Measurements from ENCODE around the gene CASZ1. TPM values are rescaled to one million over a fixed set of nuclear protein-coding genes. Genes with fewer than 3 reads are reported as not detected.

CASZ1 gene
- total and polyA plus RNA-seq, 2 experiments from 2014 or later = 6.2 to 6.7 TPM

DNA sequence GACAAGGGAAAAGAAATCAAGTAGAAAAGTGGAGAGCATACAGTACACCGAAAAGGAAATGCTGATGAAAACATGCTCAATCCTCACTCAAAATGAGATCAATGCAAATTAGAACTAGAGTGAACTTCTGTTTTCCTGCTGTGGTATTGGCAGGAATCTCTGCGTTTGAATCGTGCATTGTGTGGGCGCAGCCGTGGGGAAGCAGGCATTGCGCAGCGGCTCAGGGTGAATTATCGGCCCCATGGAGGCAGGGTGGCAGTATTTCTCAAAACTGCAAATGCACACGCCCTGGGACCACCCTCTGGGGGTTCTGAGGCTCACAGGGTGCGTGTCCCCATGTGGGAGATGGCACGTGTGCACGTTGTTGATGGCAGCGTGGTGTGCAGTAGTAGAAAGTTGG, 181.1 kb downstream of the CASZ1 start (continued):
- TF ChIP-seq, protein P1, sequence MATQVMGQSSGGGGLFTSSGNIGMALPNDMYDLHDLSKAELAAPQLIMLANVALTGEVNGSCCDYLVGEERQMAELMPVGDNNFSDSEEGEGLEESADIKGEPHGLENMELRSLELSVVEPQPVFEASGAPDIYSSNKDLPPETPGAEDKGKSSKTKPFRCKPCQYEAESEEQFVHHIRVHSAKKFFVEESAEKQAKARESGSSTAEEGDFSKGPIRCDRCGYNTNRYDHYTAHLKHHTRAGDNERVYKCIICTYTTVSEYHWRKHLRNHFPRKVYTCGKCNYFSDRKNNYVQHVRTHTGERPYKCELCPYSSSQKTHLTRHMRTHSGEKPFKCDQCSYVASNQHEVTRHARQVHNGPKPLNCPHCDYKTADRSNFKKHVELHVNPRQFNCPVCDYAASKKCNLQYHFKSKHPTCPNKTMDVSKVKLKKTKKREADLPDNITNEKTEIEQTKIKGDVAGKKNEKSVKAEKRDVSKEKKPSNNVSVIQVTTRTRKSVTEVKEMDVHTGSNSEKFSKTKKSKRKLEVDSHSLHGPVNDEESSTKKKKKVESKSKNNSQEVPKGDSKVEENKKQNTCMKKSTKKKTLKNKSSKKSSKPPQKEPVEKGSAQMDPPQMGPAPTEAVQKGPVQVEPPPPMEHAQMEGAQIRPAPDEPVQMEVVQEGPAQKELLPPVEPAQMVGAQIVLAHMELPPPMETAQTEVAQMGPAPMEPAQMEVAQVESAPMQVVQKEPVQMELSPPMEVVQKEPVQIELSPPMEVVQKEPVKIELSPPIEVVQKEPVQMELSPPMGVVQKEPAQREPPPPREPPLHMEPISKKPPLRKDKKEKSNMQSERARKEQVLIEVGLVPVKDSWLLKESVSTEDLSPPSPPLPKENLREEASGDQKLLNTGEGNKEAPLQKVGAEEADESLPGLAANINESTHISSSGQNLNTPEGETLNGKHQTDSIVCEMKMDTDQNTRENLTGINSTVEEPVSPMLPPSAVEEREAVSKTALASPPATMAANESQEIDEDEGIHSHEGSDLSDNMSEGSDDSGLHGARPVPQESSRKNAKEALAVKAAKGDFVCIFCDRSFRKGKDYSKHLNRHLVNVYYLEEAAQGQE (IDR thresholded peaks at IDR 0.05; ENCODE audit: unreplicated experiment) = no peak
- no peak for TF ChIP-seq ZNF331 (CRISPR knock-in tag; IDR thresholded peaks at IDR 0.05; ENCODE audit: low read depth)
- TF ChIP-seq, protein P2, sequence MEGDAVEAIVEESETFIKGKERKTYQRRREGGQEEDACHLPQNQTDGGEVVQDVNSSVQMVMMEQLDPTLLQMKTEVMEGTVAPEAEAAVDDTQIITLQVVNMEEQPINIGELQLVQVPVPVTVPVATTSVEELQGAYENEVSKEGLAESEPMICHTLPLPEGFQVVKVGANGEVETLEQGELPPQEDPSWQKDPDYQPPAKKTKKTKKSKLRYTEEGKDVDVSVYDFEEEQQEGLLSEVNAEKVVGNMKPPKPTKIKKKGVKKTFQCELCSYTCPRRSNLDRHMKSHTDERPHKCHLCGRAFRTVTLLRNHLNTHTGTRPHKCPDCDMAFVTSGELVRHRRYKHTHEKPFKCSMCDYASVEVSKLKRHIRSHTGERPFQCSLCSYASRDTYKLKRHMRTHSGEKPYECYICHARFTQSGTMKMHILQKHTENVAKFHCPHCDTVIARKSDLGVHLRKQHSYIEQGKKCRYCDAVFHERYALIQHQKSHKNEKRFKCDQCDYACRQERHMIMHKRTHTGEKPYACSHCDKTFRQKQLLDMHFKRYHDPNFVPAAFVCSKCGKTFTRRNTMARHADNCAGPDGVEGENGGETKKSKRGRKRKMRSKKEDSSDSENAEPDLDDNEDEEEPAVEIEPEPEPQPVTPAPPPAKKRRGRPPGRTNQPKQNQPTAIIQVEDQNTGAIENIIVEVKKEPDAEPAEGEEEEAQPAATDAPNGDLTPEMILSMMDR (conservative IDR thresholded peaks at IDR 0.05; ENCODE audit: low read depth in 2 of 2) = no peak
- no peak for TF ChIP-seq CREB1 (CRISPR knock-in tag; IDR thresholded peaks at IDR 0.05; ENCODE audit: low read depth)

DNA sequence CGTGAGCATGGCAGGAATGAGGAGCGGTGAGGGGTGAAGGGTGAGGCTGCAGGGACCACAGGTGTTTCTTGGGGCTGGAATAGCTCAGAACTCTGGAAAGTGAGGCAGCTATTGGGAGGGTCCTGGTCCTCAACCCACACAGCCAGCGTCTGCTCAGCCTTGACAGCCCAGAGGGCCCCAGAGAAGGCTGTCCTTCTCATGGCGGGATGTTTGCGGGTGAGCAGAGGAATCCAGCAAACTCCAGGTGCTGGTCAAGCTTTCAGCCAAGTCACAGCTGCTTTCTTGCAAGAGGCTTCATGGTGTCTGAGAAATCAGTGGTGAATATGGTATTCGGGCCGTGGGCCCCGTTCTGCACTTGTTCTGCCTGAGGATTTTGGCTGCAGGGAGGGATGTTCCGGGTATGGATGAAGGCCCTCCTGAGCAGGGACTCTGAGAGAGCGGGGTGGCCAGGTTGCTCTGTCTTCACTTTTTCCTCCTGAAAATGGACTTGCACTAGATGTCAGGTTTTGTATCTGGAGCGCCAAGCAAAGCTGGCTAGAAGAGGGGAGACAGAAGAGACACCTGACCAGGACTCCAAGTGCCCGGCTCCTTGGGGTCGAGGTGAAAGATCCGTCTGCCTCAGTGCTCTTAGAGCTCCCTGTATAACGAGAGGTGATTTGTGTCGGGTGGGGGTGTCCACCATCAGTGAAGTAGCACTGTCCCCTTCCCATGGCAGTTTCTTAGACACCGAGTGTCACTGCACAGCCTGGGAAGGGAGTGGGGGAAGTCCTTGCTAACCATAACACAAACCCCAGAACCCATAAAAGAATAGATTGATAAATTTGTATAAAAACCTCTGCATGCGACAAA, 181.8 kb downstream of the CASZ1 start:
- H3K4me1 ChIP-seq (ENCODE audit: insufficient read depth) = no peaks in the 10 kb centered on the region; the same call in 1 of the 2 replicates
- peaks cover 26% of the 10 kb centered on the region for H3K4me1 Mint-ChIP-seq
- TF ChIP-seq JUNB (IDR thresholded peaks at IDR 0.05; ENCODE audit: unreplicated experiment) = no peak
- TF ChIP-seq, protein P1 (IDR thresholded peaks at IDR 0.05; ENCODE audit: unreplicated experiment) = no peak
- TF ChIP-seq EZH2 (IDR thresholded peaks at IDR 0.05; ENCODE audit: low read depth, unreplicated experiment) = no peak
- no peak for TF ChIP-seq EZH2phosphoT487 (IDR thresholded peaks at IDR 0.05; ENCODE audit: unreplicated experiment)
- TF ChIP-seq ZNF114 (CRISPR knock-in tag; IDR thresholded peaks at IDR 0.05) = no peak
- TF ChIP-seq, protein P2 (conservative IDR thresholded peaks at IDR 0.05; ENCODE audit: low read depth in 2 of 2) = no peak
- TF ChIP-seq, protein P3, sequence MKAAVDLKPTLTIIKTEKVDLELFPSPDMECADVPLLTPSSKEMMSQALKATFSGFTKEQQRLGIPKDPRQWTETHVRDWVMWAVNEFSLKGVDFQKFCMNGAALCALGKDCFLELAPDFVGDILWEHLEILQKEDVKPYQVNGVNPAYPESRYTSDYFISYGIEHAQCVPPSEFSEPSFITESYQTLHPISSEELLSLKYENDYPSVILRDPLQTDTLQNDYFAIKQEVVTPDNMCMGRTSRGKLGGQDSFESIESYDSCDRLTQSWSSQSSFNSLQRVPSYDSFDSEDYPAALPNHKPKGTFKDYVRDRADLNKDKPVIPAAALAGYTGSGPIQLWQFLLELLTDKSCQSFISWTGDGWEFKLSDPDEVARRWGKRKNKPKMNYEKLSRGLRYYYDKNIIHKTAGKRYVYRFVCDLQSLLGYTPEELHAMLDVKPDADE (IDR thresholded peaks at IDR 0.05) = no peak
- DNase-seq (ENCODE audit: low spot score) = no peak
- H3K27me3 ChIP-seq (ENCODE audit: insufficient read depth) = no peaks in the 10 kb centered on the region
- H3K79me2 ChIP-seq (replicated peaks; ENCODE audit: insufficient read depth) = no peaks in the 10 kb centered on the region
- H3K4me3 Mint-ChIP-seq = no peak overlapping the region; the same call in 2 of the 3 replicates
- no peaks in the 10 kb centered on the region; the same call in 2 of the 3 replicates for H3K9me3 Mint-ChIP-seq
- ATAC-seq = no peak
- peaks cover 8% of the 10 kb centered on the region for H3K27me3 Mint-ChIP-seq (ENCODE audit: insufficient read depth, low read depth, poor library complexity)
- H4K20me1 ChIP-seq (replicated peaks; ENCODE audit: insufficient read depth) = no peaks in the 10 kb centered on the region
- no peaks in the 10 kb centered on the region for H3K36me3 ChIP-seq (ENCODE audit: insufficient read depth)
- H3F3A ChIP-seq (replicated peaks; ENCODE audit: low read depth) = no peaks in the 10 kb centered on the region
- no peak overlapping the region for H3K27ac Mint-ChIP-seq
- no peak overlapping the region for H3K4me3 ChIP-seq
- no peak overlapping the region for H3K4me2 ChIP-seq
- no peaks in the 10 kb centered on the region for H3K9me2 ChIP-seq (ENCODE audit: insufficient read depth)
- peak overlapping the region; percentile 32; the same call in 1 of the 2 replicates for H3K27ac ChIP-seq (ENCODE audit: low read depth)
- no peaks in the 10 kb centered on the region for H3K36me3 Mint-ChIP-seq (ENCODE audit: low read depth)
- H2AFZ ChIP-seq = no peak overlapping the region
